ENCODE results near the gene USP48. TPM values are rescaled to one million over a fixed set of nuclear protein-coding genes. Genes with fewer than 3 reads are reported as not detected.
A peak's percentile ranks its signal among the peaks of the same experiment; 100 is the strongest.

USP48 gene
- polyA plus RNA-seq, 2 of the 4 experiments (the other 2 are of a cell fraction): 22.8 to 27.4 TPM

GRCh38 chr1:21669258-21670058 is 113.5 kb downstream of the USP48 start, which contains the start of gene RAP1GAP:
TSS of gene RAP1GAP (minus strand) at chr1:21669357. CDS start at chr1:21620032, 49,325 bp downstream.
- ChIA-PET CTCF (interaction anchor here (0.7 to 1.4 kb wide), 4 partner anchors 11 to 301 kb away, joined by 3 read pairs; no protein-coding TSS in a partner anchor), POLR2A (no interaction called here)
- ATAC-seq (peak in 1 of 2 experiments; percentile 41; a peak in 3 of 6 replicates), DNase-seq (ENCODE audit: low read depth in 1 of 2, low spot score in 1 of 2) (no peak), FAIRE-seq (no peak)
- Histone ChIP-seq H3K27ac (peak within 1 kb of the TSS; percentile 33 to 72; a peak in 4 of 6 replicates), H3K9me3 (no peaks in the 10 kb centered on the region), H3K4me2 (peak within 1 kb of the TSS; percentile 99), H3K4me3 (peak within 1 kb of the TSS; percentile 45), H3K4me1 (0 out of 3 replicates have a peak, but pooled peaks cover 3% of the 10 kb centered on the region)
- TF ChIP-seq FOXS1 (CRISPR knock-in tag; IDR thresholded peaks at IDR 0.05) (no peak), PBX3 (IDR thresholded peaks at IDR 0.05) (no peak), MAX (IDR thresholded peaks at IDR 0.05) (no peak), E2F6 (IDR thresholded peaks at IDR 0.05; ENCODE audit: borderline replicate concordance, low read depth) (no peak), HOXB13 (CRISPR knock-in tag; IDR thresholded peaks at IDR 0.05; ENCODE audit: low read depth) (no peak), HES2 (IDR thresholded peaks at IDR 0.05) (no peak), EHMT2 (IDR thresholded peaks at IDR 0.05; ENCODE audit: low read depth) (no peak), HMGXB4 (CRISPR knock-in tag; IDR thresholded peaks at IDR 0.05; ENCODE audit: borderline replicate concordance) (no peak), SMC3 (IDR thresholded peaks at IDR 0.05) (no peak), BCL3 (IDR thresholded peaks at IDR 0.05) (no peak), CEBPB (IDR thresholded peaks at IDR 0.05) (no peak), MAFK (IDR thresholded peaks at IDR 0.05; ENCODE audit: partially characterized antibody) (no peak), CHD2 (IDR thresholded peaks at IDR 0.05; ENCODE audit: low read length, partially characterized antibody) (no peak), CTCF (IDR thresholded peaks at IDR 0.05) (no peak), NPAS2 (CRISPR knock-in tag; IDR thresholded peaks at IDR 0.05; ENCODE audit: borderline replicate concordance) (no peak), ESRRA (IDR thresholded peaks at IDR 0.05; ENCODE audit: borderline replicate concordance, low read length) (no peak), ATOH8 (CRISPR knock-in tag; IDR thresholded peaks at IDR 0.05; ENCODE audit: low read depth) (no peak), ELK1 (IDR thresholded peaks at IDR 0.05; ENCODE audit: low read depth, low read length) (no peak)
- 73% methylated on average over 11 of the region's 64 CpGs for WGBS (ENCODE audit: missing lambda C conversion rate)
